Peyer's patch (tissue), 4 donors: ENCODE results near the gene ATP9A. TPM values are rescaled to one million over a fixed set of nuclear protein-coding genes. Genes with fewer than 3 reads are reported as not detected.
"Not testable (repeated sequence)": the region's sequence is repeated elsewhere in the genome, so short reads cannot be mapped to it uniquely, and the experiment has no call there.

ENCODE experiments used
- DNase-seq, 3 donors: peaks; one replicate each; pipeline ENCODE4 v3.0.0-alpha.2; 2017 to 2019
- H3K27ac ChIP-seq, 4 donors: fragments of 200-600 bp; sonication (generic); one replicate each; pipeline ENCODE4 v1.5.1; 2016 to 2019
- H3K27me3 ChIP-seq, 2 donors: fragments of 200-600 bp; sonication (generic); one replicate each; pipeline ENCODE4 v1.5.1; 2019
- H3K36me3 ChIP-seq, 3 donors: fragments of 200-600 bp; sonication (generic); one replicate each; pipeline ENCODE4 v1.5.1; 2016 to 2019
- H3K4me1 ChIP-seq, 4 donors: fragments of 200-600 bp; sonication (generic); one replicate each; pipeline ENCODE4 v1.5.1; 2016 to 2019
- H3K4me3 ChIP-seq, 4 donors: fragments of 200-600 bp; sonication (generic); 1 replicate in 3 of 4; 2 replicates in 1 of 4; pipeline ENCODE4 v1.5.1; 2016 to 2019; ENCODE audit warnings: mild to moderate bottlenecking in 1 of 4
- H3K9me3 ChIP-seq, 4 donors: fragments of 200-600 bp; sonication (generic); one replicate each; pipeline ENCODE4 v1.5.1; 2016 to 2019; ENCODE audit warnings: mild to moderate bottlenecking in 1 of 4
- POLR2A ChIP-seq, 2 donors: fragments of 450-650 bp; IDR thresholded peaks; one replicate each; pipeline ENCODE4 v1.5.1; 2017; ENCODE audit warnings: antibody characterized with exemption in 2 of 2, mild to moderate bottlenecking in 2 of 2, moderate library complexity in 2 of 2
- total RNA-seq, 4 donors: library from RNA; depleted of rRNA; stranded (reverse); fragments of >200 nt; gene quantifications; one replicate each; pipeline ENCODE4 v1.1.0, GENCODE V29; 2016
- TF ChIP-seq, protein P1 (sequence below), 6 experiments: fragments of 450-650 bp in 4 of 6; fragments of 200-600 bp in 2 of 6; sonication (generic) in 1 of 6; IDR thresholded peaks; one replicate each; pipeline ENCODE4 v1.5.1; 2017 to 2019; ENCODE audit warnings: antibody characterized with exemption in 6 of 6, mild to moderate bottlenecking in 3 of 6, moderate library complexity in 1 of 6

ATP9A gene
- total RNA-seq, 4 donors from 2014 or later, result 27.2 to 73.1 (median 48.7) TPM

- TF ChIP-seq, protein P1, sequence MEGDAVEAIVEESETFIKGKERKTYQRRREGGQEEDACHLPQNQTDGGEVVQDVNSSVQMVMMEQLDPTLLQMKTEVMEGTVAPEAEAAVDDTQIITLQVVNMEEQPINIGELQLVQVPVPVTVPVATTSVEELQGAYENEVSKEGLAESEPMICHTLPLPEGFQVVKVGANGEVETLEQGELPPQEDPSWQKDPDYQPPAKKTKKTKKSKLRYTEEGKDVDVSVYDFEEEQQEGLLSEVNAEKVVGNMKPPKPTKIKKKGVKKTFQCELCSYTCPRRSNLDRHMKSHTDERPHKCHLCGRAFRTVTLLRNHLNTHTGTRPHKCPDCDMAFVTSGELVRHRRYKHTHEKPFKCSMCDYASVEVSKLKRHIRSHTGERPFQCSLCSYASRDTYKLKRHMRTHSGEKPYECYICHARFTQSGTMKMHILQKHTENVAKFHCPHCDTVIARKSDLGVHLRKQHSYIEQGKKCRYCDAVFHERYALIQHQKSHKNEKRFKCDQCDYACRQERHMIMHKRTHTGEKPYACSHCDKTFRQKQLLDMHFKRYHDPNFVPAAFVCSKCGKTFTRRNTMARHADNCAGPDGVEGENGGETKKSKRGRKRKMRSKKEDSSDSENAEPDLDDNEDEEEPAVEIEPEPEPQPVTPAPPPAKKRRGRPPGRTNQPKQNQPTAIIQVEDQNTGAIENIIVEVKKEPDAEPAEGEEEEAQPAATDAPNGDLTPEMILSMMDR (IDR thresholded peaks at IDR 0.05), result no peak
- no peak for TF ChIP-seq POLR2A (IDR thresholded peaks at IDR 0.05)
- H3K4me1 ChIP-seq, result peaks cover 0 to 21% (median 2%) of the 10 kb centered on the region in 4 donors
- peak overlapping the region in 1 of 4 donors; percentile 26 for H3K4me3 ChIP-seq
- DNase-seq, result no peak
- no peaks in the 10 kb centered on the region for H3K27me3 ChIP-seq
- peak overlapping the region; percentile 42 to 80 (median 56) for H3K27ac ChIP-seq
- H3K36me3 ChIP-seq, result no peaks in the 10 kb centered on the region
- H3K9me3 ChIP-seq, result no peaks in the 10 kb centered on the region
Measured at GRCh38 chr20:51731731-51732095, 36.5 kb downstream of the ATP9A start.

DNA sequence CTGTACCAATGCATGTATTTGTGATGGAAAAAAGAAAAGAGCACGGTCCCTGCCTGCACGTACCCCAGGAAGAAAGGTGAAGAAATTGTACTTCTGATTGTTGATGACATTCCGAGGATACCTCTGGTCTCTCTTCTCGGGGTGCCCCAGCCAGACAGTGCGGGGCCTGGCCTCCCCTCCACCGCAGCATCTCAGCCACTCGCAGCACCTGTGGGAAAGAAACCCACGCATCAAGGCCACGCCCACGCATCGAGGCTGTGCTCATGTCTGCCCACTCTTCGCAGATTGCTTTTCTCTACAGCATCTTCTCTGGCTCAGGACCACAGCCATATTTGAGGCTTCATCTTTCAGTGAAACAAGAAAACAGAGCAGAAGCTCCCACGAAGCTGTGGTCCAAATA lies 38.4 kb downstream of the ATP9A start:
- no peak for TF ChIP-seq POLR2A (IDR thresholded peaks at IDR 0.05)
- TF ChIP-seq, protein P1 (IDR thresholded peaks at IDR 0.05), result no peak
- peaks cover 0 to 9% (median 0%) of the 10 kb centered on the region in 4 donors for H3K4me1 ChIP-seq
- peaks cover 0 to 8% (median 0%) of the 10 kb centered on the region in 3 donors for H3K36me3 ChIP-seq
- H3K27me3 ChIP-seq, result no peaks in the 10 kb centered on the region
- no peak overlapping the region for H3K27ac ChIP-seq
- no peaks in the 10 kb centered on the region for H3K9me3 ChIP-seq
- DNase-seq, result no peak
- H3K4me3 ChIP-seq, result no peak overlapping the region

DNA sequence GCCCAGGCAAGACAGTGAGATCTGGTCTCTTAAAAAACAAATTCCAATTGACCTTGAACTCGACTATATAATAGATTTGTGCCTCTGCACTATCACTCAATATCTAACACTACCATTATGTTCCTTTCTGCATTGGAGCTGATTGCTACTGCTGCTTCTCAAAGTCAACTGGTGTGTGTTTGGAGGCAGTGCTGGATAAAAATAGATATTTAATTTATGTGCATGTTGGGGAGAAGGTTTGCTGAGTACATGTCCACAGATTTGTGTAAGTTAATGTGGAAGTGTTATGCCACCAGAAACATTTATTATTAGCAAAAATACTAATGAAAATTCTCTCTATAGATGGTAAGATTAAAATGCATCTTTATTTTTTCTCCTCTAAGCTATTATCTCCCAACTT lies 39.5 kb downstream of the ATP9A start:
- Histone ChIP-seq H3K4me3 (no peak overlapping the region), H3K27me3 (no peaks in the 10 kb centered on the region), H3K27ac (no peak overlapping the region), H3K9me3 (no peaks in the 10 kb centered on the region), H3K4me1 (peaks cover 0 to 7% (median 0%) of the 10 kb centered on the region in 4 donors), H3K36me3 (peaks cover 0 to 18% (median 0%) of the 10 kb centered on the region in 3 donors)
- TF ChIP-seq POLR2A (IDR thresholded peaks at IDR 0.05), result no peak
- TF ChIP-seq, protein P1 (IDR thresholded peaks at IDR 0.05), result no peak
- DNase-seq, result no peak

GRCh38 chr20:51727872-51728271 lies 40.3 kb downstream of the ATP9A start:
- Histone ChIP-seq H3K9me3 (no peaks in the 10 kb centered on the region), H3K4me1 (peaks cover 0 to 7% (median 0%) of the 10 kb centered on the region in 4 donors), H3K27ac (no peak overlapping the region), H3K27me3 (no peaks in the 10 kb centered on the region), H3K36me3 (peaks cover 0 to 20% (median 0%) of the 10 kb centered on the region in 3 donors), H3K4me3 (no peak overlapping the region)
- no peak for DNase-seq
- TF ChIP-seq, protein P1 (IDR thresholded peaks at IDR 0.05), result no peak
- no peak for TF ChIP-seq POLR2A (IDR thresholded peaks at IDR 0.05)

DNA sequence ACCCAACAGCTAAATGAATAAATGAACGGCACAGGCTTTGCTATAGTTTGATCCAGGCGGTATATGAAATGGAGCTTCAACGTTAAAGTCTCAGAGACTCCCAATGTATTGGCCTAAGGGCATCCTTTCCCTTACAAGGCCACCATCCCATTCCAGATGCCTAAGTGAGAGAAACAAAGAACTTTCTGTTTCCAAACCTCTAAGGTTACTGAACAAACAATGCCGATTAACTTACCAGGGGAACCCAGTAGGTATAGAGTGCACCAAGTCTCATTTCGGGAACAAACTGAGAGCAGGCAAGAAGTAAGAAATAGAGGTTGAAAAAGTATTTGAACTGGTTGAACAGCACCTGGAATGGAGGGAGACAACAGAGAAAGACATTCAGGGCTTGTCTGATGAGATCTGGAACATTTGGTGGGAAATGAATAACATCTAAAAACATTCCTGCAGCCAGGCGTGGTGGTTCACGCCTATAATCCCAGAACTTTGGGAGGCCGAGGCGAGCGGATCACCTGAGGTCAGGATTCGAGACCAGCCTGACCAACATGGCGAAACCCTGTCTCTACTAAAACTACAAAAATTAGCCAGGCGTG lies 42.5 kb downstream of the ATP9A start:
- Histone ChIP-seq H3K36me3 (peaks cover 0 to 20% (median 0%) of the 10 kb centered on the region in 3 donors), H3K27me3 (no peaks in the 10 kb centered on the region), H3K9me3 (no peaks in the 10 kb centered on the region), H3K4me3 (no peak overlapping the region), H3K27ac (no peak overlapping the region), H3K4me1 (no peaks in the 10 kb centered on the region)
- no peak for DNase-seq
- no peak for TF ChIP-seq POLR2A (IDR thresholded peaks at IDR 0.05)
- TF ChIP-seq, protein P1 (IDR thresholded peaks at IDR 0.05), result no peak

DNA sequence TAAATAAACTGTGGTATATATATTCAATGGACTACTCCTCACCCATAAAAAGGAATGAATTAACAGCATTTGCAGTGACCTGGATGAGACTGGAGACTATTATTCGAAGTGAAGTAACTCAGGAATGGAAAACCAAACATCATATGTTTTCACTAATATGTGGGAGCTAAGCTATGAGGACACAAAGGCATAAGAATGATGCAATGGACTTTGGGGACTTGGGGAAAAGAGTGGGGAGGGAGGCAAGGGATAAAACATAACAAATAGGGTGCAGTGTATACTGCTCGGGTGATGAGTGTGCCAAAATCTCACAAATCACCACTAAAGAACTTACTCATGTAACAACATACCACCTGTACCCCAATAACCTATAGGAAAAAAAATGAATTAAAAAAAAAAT lies 45.2 kb downstream of the ATP9A start:
- not testable (repeated sequence) for H3K9me3 ChIP-seq, H3K27ac ChIP-seq, DNase-seq, H3K27me3 ChIP-seq, H3K4me1 ChIP-seq, H3K4me3 ChIP-seq
- H3K36me3 ChIP-seq, result peaks cover 0 to 20% (median 0%) of the 10 kb centered on the region in 3 donors

DNA sequence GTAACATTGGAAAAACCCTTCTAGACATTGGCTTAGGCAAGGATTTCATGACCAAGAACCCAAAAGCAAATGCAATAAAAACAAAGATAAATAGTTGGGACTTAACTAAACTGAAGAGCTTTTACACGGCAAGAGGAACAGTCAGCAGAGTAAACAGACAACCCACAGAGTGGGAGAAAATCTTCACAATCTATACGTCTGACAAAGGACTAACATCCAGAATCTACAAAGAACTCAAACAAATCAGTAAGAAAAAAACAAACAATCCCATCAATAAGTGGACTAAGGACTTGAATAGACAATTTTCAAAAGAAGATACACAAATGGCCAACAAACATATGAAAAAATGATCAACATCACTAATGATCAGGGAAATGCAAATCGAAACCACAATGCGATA lies 45.9 kb downstream of the ATP9A start:
- H3K27me3 ChIP-seq, H3K4me1 ChIP-seq, H3K27ac ChIP-seq, H3K9me3 ChIP-seq, H3K4me3 ChIP-seq, DNase-seq: not testable (repeated sequence)
- peaks cover 0 to 20% (median 0%) of the 10 kb centered on the region in 3 donors for H3K36me3 ChIP-seq
